Measurements from ENCODE around the gene POLDIP3.

DNA sequence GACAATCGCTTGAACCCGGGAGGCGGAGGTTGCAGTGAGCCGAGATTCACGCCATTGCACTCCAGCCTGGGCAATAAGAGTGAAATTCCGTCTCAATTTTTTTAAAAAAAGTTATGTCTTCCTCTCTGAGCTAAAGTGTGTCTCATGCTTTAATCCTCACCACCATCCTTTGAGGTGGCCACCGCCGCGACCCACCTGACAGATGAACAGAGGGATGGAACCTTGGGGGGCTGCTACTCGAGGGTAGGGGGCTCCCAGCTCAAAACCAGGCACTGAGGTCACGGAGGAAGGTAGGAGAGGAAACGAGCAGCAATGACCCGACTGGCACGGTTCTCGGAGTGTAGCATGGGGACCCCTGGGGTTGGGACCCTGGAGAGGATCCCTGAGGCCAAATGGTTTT is 10.7 kb upstream of the POLDIP3 start:
- TF ChIP-seq, protein P1, sequence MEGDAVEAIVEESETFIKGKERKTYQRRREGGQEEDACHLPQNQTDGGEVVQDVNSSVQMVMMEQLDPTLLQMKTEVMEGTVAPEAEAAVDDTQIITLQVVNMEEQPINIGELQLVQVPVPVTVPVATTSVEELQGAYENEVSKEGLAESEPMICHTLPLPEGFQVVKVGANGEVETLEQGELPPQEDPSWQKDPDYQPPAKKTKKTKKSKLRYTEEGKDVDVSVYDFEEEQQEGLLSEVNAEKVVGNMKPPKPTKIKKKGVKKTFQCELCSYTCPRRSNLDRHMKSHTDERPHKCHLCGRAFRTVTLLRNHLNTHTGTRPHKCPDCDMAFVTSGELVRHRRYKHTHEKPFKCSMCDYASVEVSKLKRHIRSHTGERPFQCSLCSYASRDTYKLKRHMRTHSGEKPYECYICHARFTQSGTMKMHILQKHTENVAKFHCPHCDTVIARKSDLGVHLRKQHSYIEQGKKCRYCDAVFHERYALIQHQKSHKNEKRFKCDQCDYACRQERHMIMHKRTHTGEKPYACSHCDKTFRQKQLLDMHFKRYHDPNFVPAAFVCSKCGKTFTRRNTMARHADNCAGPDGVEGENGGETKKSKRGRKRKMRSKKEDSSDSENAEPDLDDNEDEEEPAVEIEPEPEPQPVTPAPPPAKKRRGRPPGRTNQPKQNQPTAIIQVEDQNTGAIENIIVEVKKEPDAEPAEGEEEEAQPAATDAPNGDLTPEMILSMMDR (IDR thresholded peaks at IDR 0.05), result no peak
- no peak for TF ChIP-seq ZFX (IDR thresholded peaks at IDR 0.05; ENCODE audit: borderline replicate concordance)
